ENCODE results near the gene ARHGAP21.

Gene ARHGAP21

DNA sequence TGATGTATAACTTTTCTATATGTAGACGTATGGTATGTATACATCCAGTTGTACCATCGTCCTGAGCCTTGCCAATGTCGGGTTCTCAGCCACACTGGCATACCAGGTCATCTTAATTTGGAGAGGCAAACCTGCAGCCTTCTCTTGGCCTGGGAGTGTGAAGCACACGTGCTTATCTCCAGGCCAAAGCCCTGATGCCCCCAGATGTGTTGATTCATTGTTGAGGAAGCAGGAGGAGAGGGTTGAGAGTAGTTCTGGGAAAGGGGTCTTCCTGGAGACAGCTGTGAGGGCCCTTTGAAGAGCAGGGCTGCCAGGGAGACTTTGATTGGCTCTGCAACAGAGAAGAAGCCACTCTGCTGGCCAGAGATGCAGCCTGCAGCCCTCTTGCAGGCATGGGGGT, 155.6 kb downstream of the ARHGAP21 start:
- in situ Hi-C loops (cut with MboI; ENCODE audit: low sequenced_read_pairs, unreplicated experiment): no loop called here
- DNase-seq (ENCODE audit: low spot score): no peak
- no peak for TF ChIP-seq CTCF (IDR thresholded peaks at IDR 0.05; ENCODE audit: borderline replicate concordance, control extremely low read depth, extremely low read depth, insufficient read depth, missing control alignments)

- DNase-seq (ENCODE audit: low spot score): no peak
- in situ Hi-C loops (cut with MboI; ENCODE audit: low sequenced_read_pairs, unreplicated experiment): no loop called here
- no peak for TF ChIP-seq CTCF (IDR thresholded peaks at IDR 0.05; ENCODE audit: borderline replicate concordance, control extremely low read depth, extremely low read depth, insufficient read depth, missing control alignments)
Measured at GRCh38 chr10:24561453-24561852, 162.2 kb downstream of the ARHGAP21 start.

- in situ Hi-C loops (cut with MboI; ENCODE audit: low sequenced_read_pairs, unreplicated experiment): no loop called here
- peak; percentile 69 for DNase-seq (ENCODE audit: low spot score)
- TF ChIP-seq CTCF (IDR thresholded peaks at IDR 0.05; ENCODE audit: borderline replicate concordance, control extremely low read depth, extremely low read depth, insufficient read depth, missing control alignments): peak; percentile 22
Measured at GRCh38 chr10:24556750-24557742, 166.6 kb downstream of the ARHGAP21 start.

GRCh38 chr10:24556126-24556749, 167.4 kb downstream of the ARHGAP21 start:
- no peak for TF ChIP-seq CTCF (IDR thresholded peaks at IDR 0.05; ENCODE audit: borderline replicate concordance, control extremely low read depth, extremely low read depth, insufficient read depth, missing control alignments)
- no peak for DNase-seq (ENCODE audit: low spot score)
- in situ Hi-C loops (cut with MboI; ENCODE audit: low sequenced_read_pairs, unreplicated experiment): no loop called here

- no peak for TF ChIP-seq CTCF (IDR thresholded peaks at IDR 0.05; ENCODE audit: borderline replicate concordance, control extremely low read depth, extremely low read depth, insufficient read depth, missing control alignments)
- in situ Hi-C loops (cut with MboI; ENCODE audit: low sequenced_read_pairs, unreplicated experiment): no loop called here
- DNase-seq (ENCODE audit: low spot score): no peak
Measured at GRCh38 chr10:24554036-24554435, 169.7 kb downstream of the ARHGAP21 start.

DNA sequence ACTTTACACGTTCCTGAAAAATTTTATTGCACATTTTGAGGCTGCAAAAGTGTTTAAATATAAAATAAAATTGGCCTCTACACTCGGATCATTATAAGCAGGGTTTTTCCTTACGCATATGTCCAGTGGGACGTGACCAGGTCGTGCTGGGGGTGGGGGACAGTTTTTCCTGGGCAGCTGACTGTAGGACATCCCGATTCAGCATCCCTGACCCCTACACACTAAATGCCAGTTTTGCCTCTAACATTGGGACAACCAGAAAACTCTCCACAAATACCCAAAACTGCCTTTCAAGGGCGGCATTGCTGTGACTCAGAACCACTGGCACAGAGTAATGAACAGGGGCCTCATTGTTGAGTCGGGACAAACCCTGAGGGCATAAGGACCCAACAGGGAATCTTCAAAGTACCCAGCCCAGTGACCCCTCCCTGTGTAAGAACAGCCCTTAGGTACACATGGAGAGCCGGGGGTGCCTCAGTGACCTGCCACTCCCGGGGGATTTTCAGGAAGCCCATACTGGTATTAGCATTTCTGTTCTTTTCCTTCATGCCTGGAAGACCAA, 170.6 kb downstream of the ARHGAP21 start:
- DNase-seq (ENCODE audit: low spot score): no peak
- TF ChIP-seq CTCF (IDR thresholded peaks at IDR 0.05; ENCODE audit: borderline replicate concordance, control extremely low read depth, extremely low read depth, insufficient read depth, missing control alignments): no peak
- in situ Hi-C loops (cut with MboI; ENCODE audit: low sequenced_read_pairs, unreplicated experiment): no loop called here
